Central memory CD8-positive, alpha-beta T cell (primary cell): Measurements from ENCODE around the gene RNLS.

Experiments used
- ATAC-seq: fragments of 150-1000 bp; cut with Tn5 transposase; replicated peaks from 2 replicates; pipeline ENCODE4 v1.10.0; 2022; ENCODE audit warnings: mild to moderate bottlenecking, moderate FRiP score, moderate number of reproducible peaks; ENCODE audit not compliant: poor library complexity, severe bottlenecking; ENCODE audit errors: extremely low read depth
- DNase-seq, 2 donors: peaks; one replicate each; pipeline ENCODE4 v3.0.0; 2021; ENCODE audit warnings: low spot score in 2 of 2
- H3K27ac Mint-ChIP-seq: one replicate; pipeline ENCODE4 v1.8.0; 2022; ENCODE audit warnings: low read depth, mild to moderate bottlenecking, moderate library complexity, mixed read lengths
- H3K27me3 Mint-ChIP-seq: one replicate; pipeline ENCODE4 v1.8.0; 2022; ENCODE audit warnings: mixed read lengths
- H3K36me3 Mint-ChIP-seq: one replicate; pipeline ENCODE4 v1.8.0; 2022; ENCODE audit warnings: mild to moderate bottlenecking, moderate library complexity, mixed read lengths; ENCODE audit not compliant: insufficient read depth
- H3K4me1 Mint-ChIP-seq: one replicate; pipeline ENCODE4 v1.8.0; 2022; ENCODE audit warnings: mixed read lengths
- H3K4me3 Mint-ChIP-seq: one replicate; pipeline ENCODE4 v1.8.0; 2022; ENCODE audit warnings: mild to moderate bottlenecking, moderate library complexity, mixed read lengths
- H3K9me3 Mint-ChIP-seq: one replicate; pipeline ENCODE4 v1.8.0; 2022; ENCODE audit warnings: mixed read lengths

Gene RNLS

GRCh38 chr10:88544140-88544870 lies 38.8 kb downstream of the RNLS start:
- no peaks in the 10 kb centered on the region for H3K27me3 Mint-ChIP-seq
- DNase-seq (no peak), ATAC-seq (no peak)
- no peaks in the 10 kb centered on the region for H3K36me3 Mint-ChIP-seq
- H3K27ac Mint-ChIP-seq: no peak overlapping the region
- H3K4me1 Mint-ChIP-seq: no peaks in the 10 kb centered on the region
- H3K4me3 Mint-ChIP-seq: no peak overlapping the region
- H3K9me3 Mint-ChIP-seq: no peaks in the 10 kb centered on the region

GRCh38 chr10:88542522-88542921 lies 40.6 kb downstream of the RNLS start:
- H3K9me3 Mint-ChIP-seq: no peaks in the 10 kb centered on the region
- no peaks in the 10 kb centered on the region for H3K27me3 Mint-ChIP-seq
- no peaks in the 10 kb centered on the region for H3K4me1 Mint-ChIP-seq
- H3K4me3 Mint-ChIP-seq: no peak overlapping the region
- H3K36me3 Mint-ChIP-seq: peaks cover 2% of the 10 kb centered on the region
- ATAC-seq (no peak), DNase-seq (no peak)
- H3K27ac Mint-ChIP-seq: no peak overlapping the region

- peaks cover 2% of the 10 kb centered on the region for H3K36me3 Mint-ChIP-seq
- H3K27me3 Mint-ChIP-seq: no peaks in the 10 kb centered on the region
- H3K4me1 Mint-ChIP-seq: no peaks in the 10 kb centered on the region
- ATAC-seq: no peak
- no peak for DNase-seq
- no peak overlapping the region for H3K4me3 Mint-ChIP-seq
- no peak overlapping the region for H3K27ac Mint-ChIP-seq
- no peaks in the 10 kb centered on the region for H3K9me3 Mint-ChIP-seq
Measured at GRCh38 chr10:88541116-88541626, 41.9 kb downstream of the RNLS start.

GRCh38 chr10:88540351-88540750 lies 42.8 kb downstream of the RNLS start:
- no peaks in the 10 kb centered on the region for H3K4me1 Mint-ChIP-seq
- H3K36me3 Mint-ChIP-seq: peaks cover 2% of the 10 kb centered on the region
- H3K27me3 Mint-ChIP-seq: no peaks in the 10 kb centered on the region
- no peak overlapping the region for H3K27ac Mint-ChIP-seq
- no peak overlapping the region for H3K4me3 Mint-ChIP-seq
- DNase-seq (no peak), ATAC-seq (no peak)
- H3K9me3 Mint-ChIP-seq: no peaks in the 10 kb centered on the region

GRCh38 chr10:88538048-88538447 lies 45.1 kb downstream of the RNLS start:
- no peak for DNase-seq
- Mint-ChIP-seq H3K4me3 (no peak overlapping the region), H3K27ac (no peak overlapping the region), H3K27me3 (no peaks in the 10 kb centered on the region), H3K36me3 (peaks cover 4% of the 10 kb centered on the region), H3K9me3 (no peaks in the 10 kb centered on the region), H3K4me1 (no peaks in the 10 kb centered on the region)
- ATAC-seq: no peak

- H3K4me3 Mint-ChIP-seq: no peak overlapping the region
- no peaks in the 10 kb centered on the region for H3K4me1 Mint-ChIP-seq
- no peak overlapping the region for H3K27ac Mint-ChIP-seq
- DNase-seq (no peak), ATAC-seq (no peak)
- no peaks in the 10 kb centered on the region for H3K27me3 Mint-ChIP-seq
- H3K9me3 Mint-ChIP-seq: no peaks in the 10 kb centered on the region
- peaks cover 4% of the 10 kb centered on the region for H3K36me3 Mint-ChIP-seq
Measured at GRCh38 chr10:88537322-88537721, 45.8 kb downstream of the RNLS start.

GRCh38 chr10:88536437-88536836 lies 46.7 kb downstream of the RNLS start:
- no peak overlapping the region for H3K4me3 Mint-ChIP-seq

GRCh38 chr10:88534072-88534665 lies 48.9 kb downstream of the RNLS start:
- H3K4me3 Mint-ChIP-seq: no peak overlapping the region
- DNase-seq: no peak
- no peak overlapping the region for H3K27ac Mint-ChIP-seq
- H3K36me3 Mint-ChIP-seq: peaks cover 4% of the 10 kb centered on the region
- no peaks in the 10 kb centered on the region for H3K27me3 Mint-ChIP-seq
- H3K4me1 Mint-ChIP-seq: no peaks in the 10 kb centered on the region
- H3K9me3 Mint-ChIP-seq: no peaks in the 10 kb centered on the region
- no peak for ATAC-seq

More at GRCh38 chr10:88536437-88536836, 46.7 kb downstream of the RNLS start:
- Mint-ChIP-seq H3K36me3 (peaks cover 4% of the 10 kb centered on the region), H3K9me3 (no peaks in the 10 kb centered on the region), H3K27me3 (no peaks in the 10 kb centered on the region), H3K4me1 (no peaks in the 10 kb centered on the region), H3K27ac (no peak overlapping the region)
- no peak for DNase-seq
- ATAC-seq: no peak

- H3K4me1 Mint-ChIP-seq: no peaks in the 10 kb centered on the region
Measured at GRCh38 chr10:88531392-88532052, 51.6 kb downstream of the RNLS start.

GRCh38 chr10:88530629-88531391 lies 52.3 kb downstream of the RNLS start:
- H3K27me3 Mint-ChIP-seq: no peaks in the 10 kb centered on the region
- ATAC-seq (no peak), DNase-seq (no peak)
- H3K4me3 Mint-ChIP-seq: no peak overlapping the region
- H3K27ac Mint-ChIP-seq: no peak overlapping the region
- H3K36me3 Mint-ChIP-seq: peaks cover 2% of the 10 kb centered on the region
- no peaks in the 10 kb centered on the region for H3K9me3 Mint-ChIP-seq
- H3K4me1 Mint-ChIP-seq: no peaks in the 10 kb centered on the region

More at GRCh38 chr10:88531392-88532052, 51.6 kb downstream of the RNLS start:
- ATAC-seq (no peak), DNase-seq (no peak)
- peaks cover 2% of the 10 kb centered on the region for H3K36me3 Mint-ChIP-seq
- H3K27me3 Mint-ChIP-seq: no peaks in the 10 kb centered on the region
- H3K4me3 Mint-ChIP-seq: no peak overlapping the region
- no peaks in the 10 kb centered on the region for H3K9me3 Mint-ChIP-seq
- no peak overlapping the region for H3K27ac Mint-ChIP-seq

GRCh38 chr10:88530093-88530492 lies 53.0 kb downstream of the RNLS start:
- no peaks in the 10 kb centered on the region for H3K4me1 Mint-ChIP-seq
- no peak overlapping the region for H3K4me3 Mint-ChIP-seq
- ATAC-seq: no peak
- H3K27me3 Mint-ChIP-seq: no peaks in the 10 kb centered on the region
- no peak for DNase-seq
- no peaks in the 10 kb centered on the region for H3K9me3 Mint-ChIP-seq
- no peak overlapping the region for H3K27ac Mint-ChIP-seq
- H3K36me3 Mint-ChIP-seq: peaks cover 2% of the 10 kb centered on the region

- no peaks in the 10 kb centered on the region for H3K4me1 Mint-ChIP-seq
- ATAC-seq (no peak), DNase-seq (no peak)
- H3K9me3 Mint-ChIP-seq: no peaks in the 10 kb centered on the region
- no peaks in the 10 kb centered on the region for H3K27me3 Mint-ChIP-seq
- H3K36me3 Mint-ChIP-seq: peaks cover 2% of the 10 kb centered on the region
- H3K27ac Mint-ChIP-seq: no peak overlapping the region
- no peak overlapping the region for H3K4me3 Mint-ChIP-seq
Measured at GRCh38 chr10:88528806-88529570, 54.1 kb downstream of the RNLS start.
